ENCODE results near the gene FAM171A2.
"Not testable (repeated sequence)": the region's sequence is repeated elsewhere in the genome, so short reads cannot be mapped to it uniquely, and the experiment has no call there.

Gene FAM171A2

GRCh38 chr17:44363613-44364159, at the start of gene FAM171A2:
Gene FAM171A2, minus strand, starts transcription at chr17:44363853. Its CDS starts 139 bp downstream, at chr17:44363714.
- DNase-seq = no peak

- DNase-seq = no peak
Observed at GRCh38 chr17:44409309-44410028, 45.8 kb upstream of the FAM171A2 start.

- DNase-seq = no peak
Observed at GRCh38 chr17:44408786-44409185, 45.1 kb upstream of the FAM171A2 start.

- no peak for DNase-seq
Observed at GRCh38 chr17:44402564-44403172, 39.0 kb upstream of the FAM171A2 start.

- no peak for DNase-seq
Observed at GRCh38 chr17:44400226-44400847, 36.7 kb upstream of the FAM171A2 start.

GRCh38 chr17:44398692-44399691, 35.3 kb upstream of the FAM171A2 start:
- DNase-seq = no peak

- no peak for DNase-seq
Observed at GRCh38 chr17:44397479-44398440, 34.1 kb upstream of the FAM171A2 start.

GRCh38 chr17:44396946-44397345, 33.3 kb upstream of the FAM171A2 start:
- DNase-seq = no peak

- no peak for DNase-seq
Observed at GRCh38 chr17:44394833-44395232, 31.2 kb upstream of the FAM171A2 start.

GRCh38 chr17:44394112-44394511, 30.5 kb upstream of the FAM171A2 start:
- DNase-seq = not testable (repeated sequence)

GRCh38 chr17:44390250-44390870, 26.7 kb upstream of the FAM171A2 start:
- DNase-seq = no peak

GRCh38 chr17:44389723-44390202, 26.1 kb upstream of the FAM171A2 start:
- no peak for DNase-seq

- DNase-seq = no peak
Observed at GRCh38 chr17:44389281-44389680, 25.6 kb upstream of the FAM171A2 start, which contains the start of gene ITGA2B. Gene ITGA2B, minus strand, starts transcription at chr17:44389649. Its CDS starts 176 bp downstream, at chr17:44389473.

GRCh38 chr17:44387804-44388203, 24.2 kb upstream of the FAM171A2 start:
- no peak for DNase-seq

GRCh38 chr17:44386182-44386525, 22.5 kb upstream of the FAM171A2 start:
- no peak for DNase-seq

GRCh38 chr17:44385287-44386181, 21.9 kb upstream of the FAM171A2 start:
- no peak for DNase-seq

- DNase-seq = no peak
Observed at GRCh38 chr17:44384823-44385286, 21.2 kb upstream of the FAM171A2 start.

GRCh38 chr17:44384281-44384822, 20.7 kb upstream of the FAM171A2 start:
- DNase-seq = no peak

GRCh38 chr17:44383861-44384260, 20.2 kb upstream of the FAM171A2 start:
- DNase-seq = no peak

Data from SIG-M5 (cell line).